Astrocyte of the cerebellum (primary cell): ENCODE results near the gene PTGR1.

Experiments
- DNase-seq: peaks from one replicate; pipeline ENCODE4 v3.0.0-alpha.2; 2011; ENCODE audit warnings: low read depth
- H3K4me3 ChIP-seq: 2 replicates; pipeline ENCODE4 v1.5.1; 2011; ENCODE audit warnings: mild to moderate bottlenecking, low read depth, low read length, moderate library complexity
- CTCF ChIP-seq: IDR thresholded peaks from 2 replicates; pipeline ENCODE4 v1.5.1; 2012; ENCODE audit warnings: low read length, low read depth, moderate library complexity, mild to moderate bottlenecking; ENCODE audit errors: missing control alignments
- in situ Hi-C: cut with HindIII; loops from 2 replicates; pipeline ENCODE4 v1.10.0; 2017; ENCODE audit warnings: low sequenced_read_pairs

Gene PTGR1

GRCh38 chr9:111637421-111637950, 38.0 kb upstream of the PTGR1 start:
- in situ Hi-C loops: no loop called here
- TF ChIP-seq CTCF: no peak
- DNase-seq: no peak
- H3K4me3 ChIP-seq: no peak overlapping the region

GRCh38 chr9:111634860-111635259, 35.4 kb upstream of the PTGR1 start:
- H3K4me3 ChIP-seq: no peak overlapping the region
- in situ Hi-C loops: no loop called here
- TF ChIP-seq CTCF: no peak
- DNase-seq: no peak

- in situ Hi-C loops: no loop called here
- H3K4me3 ChIP-seq: no peak overlapping the region
- DNase-seq: no peak
- no peak for TF ChIP-seq CTCF
Observed at GRCh38 chr9:111633389-111633736, 33.9 kb upstream of the PTGR1 start.

GRCh38 chr9:111632695-111633388, 33.4 kb upstream of the PTGR1 start:
- TF ChIP-seq CTCF: no peak
- peak overlapping the region; percentile 94 for H3K4me3 ChIP-seq
- in situ Hi-C loops: no loop called here
- DNase-seq: no peak

GRCh38 chr9:111632060-111632459, 32.6 kb upstream of the PTGR1 start:
- in situ Hi-C loops: no loop called here
- DNase-seq: no peak
- peak overlapping the region; percentile 94 for H3K4me3 ChIP-seq
- no peak for TF ChIP-seq CTCF

GRCh38 chr9:111631214-111631971, 31.9 kb upstream of the PTGR1 start, which contains the start of gene DNAJC25:
DNAJC25 (plus strand) TSS chr9:111631334; CDS start chr9:111631408, 74 bp downstream.
- peak within 1 kb of the TSS; percentile 94 for H3K4me3 ChIP-seq
- peak; percentile 97 for DNase-seq
- in situ Hi-C loops: no loop called here
- TF ChIP-seq CTCF: no peak
